EH (cell line): ENCODE results near the gene BCDIN3D.

Experiments
- DNase-seq: peaks from one replicate; pipeline ENCODE4 v3.0.0-alpha.2; 2015; ENCODE audit warnings: low read depth

Gene BCDIN3D

DNA sequence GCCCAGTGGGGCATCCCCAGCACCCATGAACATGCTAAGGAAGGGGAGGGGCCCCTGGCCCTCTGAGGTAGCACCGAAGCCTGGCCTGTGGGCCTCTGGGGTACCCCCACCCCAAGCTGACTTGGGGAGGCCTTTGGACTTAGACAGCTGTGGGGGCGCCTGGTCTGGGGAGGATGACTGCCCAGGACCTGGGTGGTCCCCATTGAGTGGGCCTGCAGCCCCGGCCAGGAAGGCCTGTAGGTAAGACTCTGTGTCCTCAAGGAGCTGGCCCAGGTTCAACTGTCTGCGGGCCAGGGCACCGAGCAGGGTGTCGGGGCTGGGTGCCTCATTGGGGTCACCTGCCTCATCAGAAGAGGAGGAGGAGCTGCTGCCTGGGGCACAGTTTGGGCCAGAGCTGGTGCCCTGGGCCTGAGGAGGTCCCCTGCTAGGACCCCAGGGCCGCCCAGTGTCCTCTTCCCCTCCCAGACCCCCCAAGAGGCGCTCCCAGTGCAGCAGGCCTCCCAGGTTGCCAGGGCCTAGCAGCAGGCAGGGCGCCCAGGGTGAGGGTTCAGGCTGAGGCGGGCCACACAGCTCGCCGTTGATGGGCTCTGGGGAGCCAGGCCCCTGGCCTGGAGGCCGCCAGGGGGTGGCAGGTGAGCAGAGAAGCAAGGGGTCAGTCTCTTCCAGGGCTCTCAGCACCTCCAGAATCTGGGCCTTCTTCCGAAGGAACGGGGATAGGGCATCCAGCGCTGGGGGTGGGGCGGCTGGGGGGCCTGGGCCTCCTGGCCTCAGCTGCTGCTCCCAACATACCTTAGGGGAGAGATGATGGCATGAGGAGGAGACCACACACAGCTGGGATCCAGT, 46.1 kb downstream of the BCDIN3D start:
- no peak for DNase-seq

DNA sequence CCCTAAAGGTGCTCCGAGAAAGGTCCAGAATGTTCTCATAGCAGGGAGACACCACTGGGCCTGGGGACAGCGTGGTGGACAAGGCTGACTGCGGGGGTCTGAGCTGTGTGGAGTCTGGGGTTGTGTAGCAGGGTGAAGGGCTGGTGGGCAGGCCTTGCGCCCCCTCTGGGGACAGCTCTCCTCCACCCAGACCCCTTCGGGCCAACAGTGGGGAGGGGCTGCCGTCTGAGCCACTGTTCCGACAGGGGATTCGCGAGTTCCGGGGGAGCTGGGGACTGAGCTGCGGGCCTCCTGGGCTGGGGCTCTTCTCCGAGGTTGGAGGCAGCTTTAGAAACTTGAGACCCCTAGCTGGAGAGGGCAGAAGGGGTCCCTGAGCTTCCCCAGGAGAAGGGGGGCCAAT, 46.8 kb downstream of the BCDIN3D start:
- DNase-seq: no peak

DNA sequence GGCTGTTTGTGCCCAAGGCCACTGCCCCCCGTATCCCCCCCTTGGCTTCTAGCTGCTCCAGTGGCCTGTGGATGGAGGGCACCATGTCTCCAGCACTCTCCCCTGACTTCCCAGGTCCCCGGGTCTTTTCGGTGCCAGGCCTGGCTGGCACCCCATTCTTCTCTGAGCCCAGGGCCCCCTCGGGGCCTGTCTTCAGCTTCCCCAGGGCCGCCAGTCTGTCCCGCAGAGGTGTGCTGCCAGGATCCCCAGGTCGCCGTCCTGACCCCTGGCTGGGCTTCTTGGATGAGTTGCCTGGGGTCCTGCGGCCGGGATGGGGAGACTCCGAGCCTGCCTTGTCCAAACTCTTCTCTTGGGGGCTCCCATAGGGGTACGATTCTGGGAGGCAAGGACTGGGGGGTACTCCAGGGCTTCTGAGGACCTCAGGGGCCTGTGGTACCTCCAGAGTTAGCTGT, 47.2 kb downstream of the BCDIN3D start:
- no peak for DNase-seq

DNA sequence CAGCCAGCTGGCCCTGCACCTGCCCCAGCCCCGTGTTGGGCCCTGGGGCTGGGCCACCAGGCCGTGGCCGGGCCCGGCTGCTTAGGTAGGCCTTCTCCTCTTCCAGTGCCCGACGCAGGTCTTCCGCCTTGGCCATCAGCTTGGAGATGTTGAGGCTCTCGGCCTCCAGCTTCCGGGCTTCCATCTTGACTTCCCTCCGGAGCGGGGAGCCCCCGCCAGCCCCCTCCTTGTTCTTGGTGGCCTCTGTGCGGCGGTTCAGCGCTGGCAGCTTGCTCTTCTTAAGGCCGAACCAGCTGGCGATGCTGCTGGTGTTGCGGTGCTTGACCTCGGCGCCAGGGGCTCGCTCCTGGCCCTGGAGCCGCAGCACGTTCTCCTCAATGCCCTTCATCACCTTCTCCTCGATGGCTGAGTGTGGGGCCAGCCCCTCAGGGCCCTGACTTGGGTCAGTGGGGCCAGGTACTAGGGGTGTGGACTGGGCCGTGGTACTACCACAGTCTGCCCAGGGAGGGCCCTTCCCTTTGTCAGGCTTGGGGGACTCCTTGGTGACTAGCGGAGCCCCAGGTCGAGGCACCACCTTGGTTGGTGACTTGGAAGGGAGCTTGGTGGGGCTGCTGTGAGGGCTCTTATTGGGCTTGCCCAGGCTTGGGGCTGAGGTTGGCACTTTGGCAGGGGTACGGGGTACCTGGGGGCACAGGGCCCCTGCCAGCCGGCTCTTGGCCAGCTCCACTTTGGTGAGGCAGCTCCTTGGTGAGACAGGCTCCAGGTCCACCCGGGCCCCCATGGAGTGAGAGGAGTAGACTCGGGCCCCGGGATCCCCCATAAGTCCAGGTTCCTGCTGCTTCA, 47.9 kb downstream of the BCDIN3D start:
- DNase-seq: no peak

DNA sequence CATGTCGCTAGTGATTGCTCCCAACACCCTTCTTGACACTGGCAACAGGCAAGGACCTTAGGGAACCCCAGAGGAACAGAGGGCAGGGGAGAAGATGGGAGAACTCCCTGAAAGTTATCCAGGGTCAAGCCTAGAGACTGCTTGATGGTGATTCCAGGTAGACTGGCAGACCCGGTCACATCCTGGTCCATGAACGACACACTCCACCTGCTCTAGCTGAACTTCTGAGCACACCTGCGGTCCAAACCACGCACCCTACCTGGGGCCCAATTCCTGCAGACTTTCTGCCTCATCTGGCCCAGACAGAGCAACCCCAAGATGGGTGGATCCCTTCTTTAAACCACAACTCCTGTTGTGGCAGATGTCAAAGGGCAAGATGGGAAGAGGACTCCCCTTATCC, 48.9 kb downstream of the BCDIN3D start:
- DNase-seq: no peak

DNA sequence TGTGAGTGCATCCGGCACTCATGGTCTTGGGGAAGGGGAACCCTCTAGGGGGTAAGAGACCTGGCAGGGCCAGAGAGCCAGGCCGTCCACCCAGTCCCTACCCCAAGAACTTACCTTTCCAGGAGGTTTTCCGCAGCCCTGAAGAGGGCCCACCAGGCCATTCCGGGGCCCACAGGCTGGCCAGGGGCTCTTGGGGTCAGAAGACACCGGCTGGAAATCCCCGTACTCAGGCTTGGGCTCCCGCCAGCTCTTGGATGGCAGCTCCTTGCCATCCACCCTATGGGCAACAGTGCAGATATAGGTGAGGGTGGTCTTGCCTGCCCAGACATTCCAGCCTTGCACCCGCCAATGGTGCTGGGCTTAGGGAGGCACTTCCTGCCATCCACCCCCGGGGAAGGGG, 49.3 kb downstream of the BCDIN3D start:
- no peak for DNase-seq

DNA sequence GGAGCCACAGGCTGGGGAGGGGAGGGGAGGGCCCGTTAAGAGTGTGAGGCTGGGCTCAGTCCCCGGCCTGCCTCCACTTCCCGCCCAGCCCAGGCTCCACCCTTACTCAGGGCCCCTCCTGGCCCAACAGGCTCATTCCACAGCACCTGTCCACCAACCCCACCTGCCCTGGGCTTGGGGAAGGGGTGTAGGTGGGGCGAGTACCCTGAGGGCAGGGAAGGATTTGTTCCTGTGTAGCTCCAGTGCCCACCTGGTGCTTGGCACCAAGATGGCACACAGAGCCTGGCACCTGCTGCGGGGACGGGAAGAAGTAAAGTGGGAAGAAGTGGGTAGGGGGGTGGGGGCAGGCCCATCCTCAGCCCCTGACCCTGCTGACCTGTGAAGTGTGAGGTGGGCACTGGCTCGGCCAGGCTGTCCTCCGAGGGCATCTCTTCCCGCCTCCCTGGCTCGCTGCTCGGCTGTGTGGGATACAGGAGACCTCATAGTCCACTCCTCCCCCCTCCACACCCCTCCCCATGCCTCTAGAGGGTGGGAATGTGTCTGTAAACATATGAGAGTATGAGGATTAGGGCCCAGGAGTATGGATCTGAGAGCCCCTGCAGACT, 49.8 kb downstream of the BCDIN3D start:
- no peak for DNase-seq

DNA sequence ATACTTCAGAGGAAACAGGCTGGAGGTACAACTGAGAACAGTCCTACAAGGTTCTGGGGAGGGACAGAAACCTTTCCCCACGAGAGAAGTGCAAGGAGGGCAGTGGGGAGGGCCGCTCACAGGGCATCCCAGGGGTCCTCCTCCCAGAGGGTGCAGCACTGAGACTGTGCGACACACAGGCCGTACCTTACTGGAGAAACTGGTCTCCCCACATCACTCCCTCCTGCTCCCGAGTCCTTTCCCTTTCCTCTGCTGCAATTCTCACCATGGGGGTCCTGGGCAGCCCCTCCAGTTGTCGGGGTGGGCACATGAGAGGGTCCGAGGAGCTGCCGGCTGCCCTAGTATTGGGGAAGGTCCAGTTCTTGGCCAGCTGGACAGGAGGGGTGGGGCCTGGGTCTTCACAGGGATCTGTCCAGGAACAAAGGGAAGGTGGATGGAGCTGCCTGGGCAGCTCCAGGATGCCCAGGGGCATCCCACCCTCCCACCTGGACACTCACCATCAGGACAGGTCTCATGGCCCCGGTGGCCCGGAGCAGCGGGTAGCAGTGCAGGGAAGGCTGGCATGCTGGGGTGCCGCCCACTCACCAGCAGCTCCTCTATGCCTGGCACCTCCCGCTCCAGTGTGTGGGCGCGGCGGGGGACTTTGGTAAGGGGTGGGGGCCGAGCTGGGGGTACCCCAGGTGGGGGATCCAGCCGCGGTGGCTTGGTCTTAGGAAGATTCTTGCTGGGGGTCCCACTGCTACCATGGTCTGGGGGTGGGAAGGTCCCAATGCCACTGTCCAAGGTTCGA, 50.5 kb downstream of the BCDIN3D start:
- DNase-seq: no peak

DNA sequence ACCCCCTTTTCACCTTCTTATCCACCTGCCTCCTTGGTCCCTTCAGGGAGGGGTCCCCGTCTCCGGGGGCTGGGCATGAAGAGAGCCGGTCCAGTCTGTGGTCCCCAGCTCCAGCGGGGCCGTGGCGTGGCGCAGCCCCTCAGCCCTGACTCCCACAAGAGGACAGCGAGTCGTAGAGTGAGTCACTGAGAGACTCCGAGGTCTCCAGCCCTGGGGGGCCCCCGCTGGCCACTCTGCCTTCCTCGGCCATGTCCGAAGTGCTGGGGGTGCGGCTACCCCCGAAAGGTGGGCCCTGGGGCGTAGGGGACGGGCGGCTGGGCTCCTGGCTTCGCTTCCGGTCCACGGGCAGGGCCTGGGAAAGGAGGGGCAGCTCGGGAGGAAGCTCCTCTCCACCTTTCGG, 51.2 kb downstream of the BCDIN3D start:
- no peak for DNase-seq

DNA sequence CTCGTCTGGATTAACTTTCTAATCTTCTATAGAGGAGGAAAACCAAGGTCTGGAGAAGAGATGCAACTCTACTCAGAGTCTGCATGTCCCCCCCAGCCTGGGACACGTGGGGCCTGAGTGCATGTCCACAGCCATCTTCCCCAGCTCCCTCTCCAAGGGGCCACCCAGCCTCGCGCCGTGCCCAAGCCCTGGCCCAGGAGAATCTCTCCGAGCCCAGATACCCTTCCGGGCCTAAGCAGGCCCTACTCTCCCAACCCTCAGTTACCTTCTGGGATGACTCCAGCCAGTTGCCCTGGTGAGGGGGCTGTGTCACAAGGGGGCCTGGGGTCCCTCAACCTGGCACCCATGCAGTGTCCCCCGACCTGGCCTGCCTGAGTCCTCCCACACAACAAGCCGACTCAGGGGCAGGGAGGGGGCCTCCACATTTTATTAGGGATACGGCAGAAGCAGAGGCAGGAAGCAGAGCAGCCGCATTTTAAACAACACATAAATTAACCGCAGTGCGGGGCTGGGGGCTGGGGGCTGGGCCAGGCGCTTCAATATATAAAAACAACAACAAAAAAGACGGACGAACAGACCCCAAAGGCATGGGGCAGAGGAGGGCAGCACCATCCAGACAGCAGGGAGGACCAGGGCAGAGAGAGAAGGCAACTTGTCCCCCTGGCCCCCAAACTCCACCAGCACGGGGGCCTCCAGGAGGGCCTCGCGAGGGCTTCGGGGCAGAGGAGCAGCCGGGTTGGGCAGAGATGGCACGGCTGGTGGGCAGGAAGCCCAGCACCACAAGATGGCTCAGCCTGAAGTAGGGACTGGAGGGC, 52.0 kb downstream of the BCDIN3D start:
- no peak for DNase-seq

DNA sequence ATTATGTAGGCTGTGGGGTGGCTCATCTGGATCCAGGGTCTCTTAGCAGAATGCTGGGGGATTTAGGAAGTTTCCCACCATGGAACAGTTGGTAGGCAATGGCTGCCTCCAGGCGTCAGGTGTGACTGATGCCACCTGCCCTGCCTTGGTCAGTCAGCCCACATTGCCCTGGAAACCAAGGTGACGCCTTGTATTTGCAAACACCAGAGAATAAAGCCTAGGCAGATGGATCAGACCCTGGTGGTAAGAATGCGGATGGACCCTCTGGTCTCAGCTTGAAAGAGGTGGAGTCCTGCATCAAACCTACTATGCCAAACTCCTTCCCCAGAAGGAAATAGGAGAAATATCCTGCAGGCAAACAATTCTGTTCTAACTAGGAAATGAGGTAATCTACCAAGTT, 52.9 kb downstream of the BCDIN3D start:
- DNase-seq: no peak

DNA sequence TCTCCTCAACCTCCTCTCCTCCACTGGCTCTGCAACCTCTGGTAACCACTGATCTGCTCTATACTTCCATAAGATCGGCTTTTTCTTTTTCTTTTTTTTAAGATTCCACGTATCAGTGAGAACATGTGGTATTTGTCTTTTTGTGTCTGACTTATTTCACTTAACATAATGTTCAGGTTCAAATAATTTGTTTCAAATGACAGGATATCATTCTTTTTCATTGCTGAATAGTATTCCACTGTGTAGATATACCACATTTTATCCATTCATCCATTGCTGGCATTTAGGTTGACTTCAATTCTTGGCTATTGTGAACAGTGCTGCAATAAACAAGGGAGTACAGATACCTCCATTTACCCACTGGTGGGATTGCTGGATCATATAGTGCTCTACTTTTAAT, 55.2 kb downstream of the BCDIN3D start:
- no peak for DNase-seq
